Breast epithelium (tissue), 4 donors: Measurements from ENCODE around the gene GLRX. TPM values are rescaled to one million over a fixed set of nuclear protein-coding genes. Genes with fewer than 3 reads are reported as not detected.
"Not testable (repeated sequence)": the region's sequence is repeated elsewhere in the genome, so short reads cannot be mapped to it uniquely, and the experiment has no call there.

Experiments used
- DNase-seq, 2 donors: peaks; one replicate each; pipeline ENCODE4 v3.0.0-alpha.2; 2019; ENCODE audit warnings: low spot score in 2 of 2
- H3K27ac ChIP-seq, 2 donors: fragments of 200-600 bp; sonication (generic) in 1 of 2; one replicate each; pipeline ENCODE4 v1.5.1; 2016 to 2019; ENCODE audit warnings: mild to moderate bottlenecking in 1 of 2
- H3K27me3 ChIP-seq, 2 donors: fragments of 200-600 bp; sonication (generic) in 1 of 2; one replicate each; pipeline versions ENCODE4 v1.5.1 to v1.6.0; 2017 to 2019; ENCODE audit warnings: control low read depth in 1 of 2, mild to moderate bottlenecking in 1 of 2
- H3K36me3 ChIP-seq: fragments of 200-600 bp; one replicate; pipeline ENCODE4 v1.5.1; 2019
- H3K4me1 ChIP-seq, 2 donors: fragments of 200-600 bp; sonication (generic); one replicate each; pipeline ENCODE4 v1.5.1; 2016 to 2019; ENCODE audit warnings: control low read depth in 1 of 2
- H3K4me3 ChIP-seq, 3 donors: fragments of 200-600 bp; sonication (generic); 1 replicate in 2 of 3; 2 replicates in 1 of 3; pipeline ENCODE4 v1.5.1; 2016 to 2019; ENCODE audit warnings: mild to moderate bottlenecking in 3 of 3, moderate library complexity in 2 of 3
- H3K9me3 ChIP-seq, 2 donors: fragments of 200-600 bp; sonication (generic) in 1 of 2; one replicate each; pipeline ENCODE4 v1.5.1; 2016 to 2019; ENCODE audit warnings: control low read depth in 1 of 2
- CTCF ChIP-seq, 3 donors: fragments of 450-650 bp; IDR thresholded peaks; one replicate each; pipeline ENCODE4 v1.5.1; 2016 to 2017; ENCODE audit warnings: antibody characterized with exemption in 3 of 3, mild to moderate bottlenecking in 3 of 3, moderate library complexity in 3 of 3
- POLR2A ChIP-seq: fragments of 450-650 bp; IDR thresholded peaks from one replicate; pipeline ENCODE4 v1.6.1; 2016; ENCODE audit warnings: antibody characterized with exemption, mild to moderate bottlenecking, moderate library complexity
- POLR2AphosphoS5 ChIP-seq, 3 donors: sonication (generic); formaldehyde crosslinking; IDR thresholded peaks; one replicate each; pipeline ENCODE4 v1.6.1; 2017; ENCODE audit warnings: antibody characterized with exemption in 3 of 3
- intact Hi-C: fragments of 100-400 bp; cut with DNase I; formaldehyde crosslinking; loops from one replicate; pipeline ENCODE4 v1.15.1; 2023; ENCODE audit warnings: low total_unique reads
- total RNA-seq, 3 donors: library from RNA; depleted of rRNA; stranded (reverse); fragments of >200 nt; gene quantifications; one replicate each; pipeline ENCODE4 v1.1.0, GENCODE V29; 2016

Gene GLRX
- total RNA-seq, 3 donors from 2014 or later: 42.1 to 106 (median 72.8) TPM

- Histone ChIP-seq H3K4me3 (no peak overlapping the region), H3K4me1 (peaks cover 0 to 6% of the 10 kb centered on the region in 2 donors), H3K36me3 (no peaks in the 10 kb centered on the region), H3K9me3 (no peaks in the 10 kb centered on the region), H3K27ac (peak overlapping the region; percentile 77 to 80), H3K27me3 (no peaks in the 10 kb centered on the region)
- no peak for TF ChIP-seq POLR2AphosphoS5 (IDR thresholded peaks at IDR 0.05)
- TF ChIP-seq CTCF (IDR thresholded peaks at IDR 0.05): no peak
- no peak for TF ChIP-seq POLR2A
- no peak for DNase-seq
- intact Hi-C loops: no loop called here
Measured at GRCh38 chr5:95838556-95838955, 16.0 kb upstream of the GLRX start.

GRCh38 chr5:95838001-95838520, 15.5 kb upstream of the GLRX start:
- Histone ChIP-seq H3K36me3 (no peaks in the 10 kb centered on the region), H3K27ac (peak overlapping the region; percentile 77 to 80), H3K27me3 (no peaks in the 10 kb centered on the region), H3K9me3 (no peaks in the 10 kb centered on the region), H3K4me3 (no peak overlapping the region), H3K4me1 (peaks cover 0 to 6% of the 10 kb centered on the region in 2 donors)
- no peak for DNase-seq
- TF ChIP-seq POLR2AphosphoS5 (IDR thresholded peaks at IDR 0.05) (no peak), CTCF (IDR thresholded peaks at IDR 0.05) (no peak), POLR2A (no peak)
- intact Hi-C loops: no loop called here

GRCh38 chr5:95837492-95837891, 15.0 kb upstream of the GLRX start:
- no peak for DNase-seq
- no peaks in the 10 kb centered on the region for H3K36me3 ChIP-seq
- no peaks in the 10 kb centered on the region for H3K27me3 ChIP-seq
- H3K9me3 ChIP-seq: no peaks in the 10 kb centered on the region
- intact Hi-C loops: no loop called here
- H3K4me1 ChIP-seq: peaks cover 0 to under 1% of the 10 kb centered on the region in 2 donors
- no peak overlapping the region for H3K4me3 ChIP-seq
- TF ChIP-seq CTCF (IDR thresholded peaks at IDR 0.05) (no peak), POLR2A (no peak), POLR2AphosphoS5 (IDR thresholded peaks at IDR 0.05) (no peak)
- H3K27ac ChIP-seq: peak overlapping the region in 1 of 2 donors; percentile 80

GRCh38 chr5:95836971-95837370, 14.4 kb upstream of the GLRX start:
- H3K36me3 ChIP-seq, H3K27me3 ChIP-seq, H3K9me3 ChIP-seq, DNase-seq, intact Hi-C loops, H3K4me1 ChIP-seq, H3K4me3 ChIP-seq: not testable (repeated sequence)
- peak overlapping the region; percentile 75 to 80 for H3K27ac ChIP-seq

GRCh38 chr5:95836544-95836943, 14.0 kb upstream of the GLRX start:
- H3K27me3 ChIP-seq: no peaks in the 10 kb centered on the region
- H3K4me1 ChIP-seq: no peaks in the 10 kb centered on the region
- H3K36me3 ChIP-seq: no peaks in the 10 kb centered on the region
- intact Hi-C loops: no loop called here
- peak overlapping the region in 1 of 3 donors; percentile 72 for H3K4me3 ChIP-seq
- no peaks in the 10 kb centered on the region for H3K9me3 ChIP-seq
- TF ChIP-seq POLR2A (no peak), POLR2AphosphoS5 (IDR thresholded peaks at IDR 0.05) (no peak), CTCF (IDR thresholded peaks at IDR 0.05) (no peak)
- H3K27ac ChIP-seq: peak overlapping the region; percentile 75 to 80
- no peak for DNase-seq
